Mesendoderm (in vitro differentiated cells): ENCODE data around the gene STARD6. TPM values are rescaled to one million over a fixed set of nuclear protein-coding genes. Genes with fewer than 3 reads are reported as not detected.
A peak's percentile ranks its signal among the peaks of the same experiment; 100 is the strongest.

Experiments
- DNase-seq: peaks from one replicate; pipeline ENCODE4 v3.0.0; 2013
- H2AK5ac ChIP-seq: 2 replicates; pipeline ENCODE4 v1.6.1; 2013; ENCODE audit warnings: low read length, inconsistent platforms
- H2BK120ac ChIP-seq: 2 replicates; pipeline ENCODE4 v1.6.1; 2013; ENCODE audit warnings: low read depth, mild to moderate bottlenecking, low read length, moderate library complexity, mixed read lengths
- H2BK15ac ChIP-seq: replicated peaks from 2 replicates; pipeline ENCODE4 v1.6.1; 2013; ENCODE audit warnings: low read depth, mild to moderate bottlenecking, moderate library complexity
- H2BK5ac ChIP-seq: 2 replicates; pipeline ENCODE4 v1.6.1; 2013; ENCODE audit warnings: low read length, inconsistent platforms
- H3K18ac ChIP-seq: 2 replicates; pipeline ENCODE4 v1.6.1; 2013; ENCODE audit warnings: mild to moderate bottlenecking, low read length, mixed read lengths
- H3K23ac ChIP-seq: one replicate; pipeline ENCODE4 v1.6.1; 2013; ENCODE audit warnings: low read length
- H3K27ac ChIP-seq: 2 replicates; pipeline ENCODE4 v1.5.1; 2013; ENCODE audit warnings: low read depth, mild to moderate bottlenecking, inconsistent platforms, low read length, moderate library complexity
- H3K27me3 ChIP-seq: 2 replicates; pipeline ENCODE4 v1.6.1; 2013; ENCODE audit warnings: low read length, control low read depth, mild to moderate bottlenecking, inconsistent platforms; ENCODE audit not compliant: insufficient read depth, poor library complexity
- H3K36me3 ChIP-seq: 2 replicates; pipeline ENCODE4 v1.6.1; 2013; ENCODE audit warnings: low read length, inconsistent platforms; ENCODE audit not compliant: control insufficient read depth, insufficient read depth
- H3K4ac ChIP-seq: one replicate; pipeline ENCODE4 v1.6.1; 2013; ENCODE audit warnings: low read depth, mild to moderate bottlenecking, low read length, moderate library complexity
- H3K4me1 ChIP-seq: 2 replicates; pipeline ENCODE4 v1.6.1; 2013; ENCODE audit warnings: low read depth, low read length, inconsistent platforms; ENCODE audit not compliant: control insufficient read depth
- H3K4me2 ChIP-seq: 2 replicates; pipeline ENCODE4 v1.6.1; 2013; ENCODE audit warnings: low read length
- H3K4me3 ChIP-seq: 2 replicates; pipeline ENCODE4 v1.5.1; 2013; ENCODE audit warnings: mild to moderate bottlenecking, low read length
- H3K56ac ChIP-seq: one replicate; pipeline ENCODE4 v1.6.1; 2013; ENCODE audit warnings: low read length
- H3K79me1 ChIP-seq: 2 replicates; pipeline ENCODE4 v1.6.1; 2013; ENCODE audit warnings: low read length, inconsistent platforms
- H3K79me2 ChIP-seq: 2 replicates; pipeline ENCODE4 v1.6.1; 2013; ENCODE audit warnings: mild to moderate bottlenecking, low read length; ENCODE audit not compliant: control insufficient read depth, insufficient read depth
- H3K9ac ChIP-seq: 2 replicates; pipeline ENCODE4 v1.6.1; 2013; ENCODE audit warnings: low read length, inconsistent platforms
- H4K5ac ChIP-seq: one replicate; pipeline ENCODE4 v1.6.1; 2013; ENCODE audit warnings: low read length
- H4K8ac ChIP-seq: one replicate; pipeline ENCODE4 v1.6.1; 2013; ENCODE audit warnings: low read depth, mild to moderate bottlenecking, control low read depth, low read length, moderate library complexity
- WGBS: extraction: QIAGEN DNeasy Blood & Tissue Kit; methylation state at CpG from one replicate; pipeline ENCODE4 v1.1.7; 2013; ENCODE audit warnings: low lambda C conversion rate, missing lambda C conversion rate; ENCODE audit not compliant: insufficient coverage; ENCODE audit errors: extremely low coverage; 5-methylcytosine and 5-hydroxymethylcytosine counted together
- polyA plus RNA-seq, 2 experiments: library from polyadenylated mRNA; stranded (reverse); fragments of 200-250 nt; gene quantifications; one replicate each; pipeline ENCODE4 v1.2.3, GENCODE V29; 2013

STARD6 gene, protein sequence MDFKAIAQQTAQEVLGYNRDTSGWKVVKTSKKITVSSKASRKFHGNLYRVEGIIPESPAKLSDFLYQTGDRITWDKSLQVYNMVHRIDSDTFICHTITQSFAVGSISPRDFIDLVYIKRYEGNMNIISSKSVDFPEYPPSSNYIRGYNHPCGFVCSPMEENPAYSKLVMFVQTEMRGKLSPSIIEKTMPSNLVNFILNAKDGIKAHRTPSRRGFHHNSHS
- 0.06 TPM for polyA plus RNA-seq (2013, experiment 1 of 2)
- polyA plus RNA-seq (2013, experiment 2 of 2), result 0.04 TPM

DNA sequence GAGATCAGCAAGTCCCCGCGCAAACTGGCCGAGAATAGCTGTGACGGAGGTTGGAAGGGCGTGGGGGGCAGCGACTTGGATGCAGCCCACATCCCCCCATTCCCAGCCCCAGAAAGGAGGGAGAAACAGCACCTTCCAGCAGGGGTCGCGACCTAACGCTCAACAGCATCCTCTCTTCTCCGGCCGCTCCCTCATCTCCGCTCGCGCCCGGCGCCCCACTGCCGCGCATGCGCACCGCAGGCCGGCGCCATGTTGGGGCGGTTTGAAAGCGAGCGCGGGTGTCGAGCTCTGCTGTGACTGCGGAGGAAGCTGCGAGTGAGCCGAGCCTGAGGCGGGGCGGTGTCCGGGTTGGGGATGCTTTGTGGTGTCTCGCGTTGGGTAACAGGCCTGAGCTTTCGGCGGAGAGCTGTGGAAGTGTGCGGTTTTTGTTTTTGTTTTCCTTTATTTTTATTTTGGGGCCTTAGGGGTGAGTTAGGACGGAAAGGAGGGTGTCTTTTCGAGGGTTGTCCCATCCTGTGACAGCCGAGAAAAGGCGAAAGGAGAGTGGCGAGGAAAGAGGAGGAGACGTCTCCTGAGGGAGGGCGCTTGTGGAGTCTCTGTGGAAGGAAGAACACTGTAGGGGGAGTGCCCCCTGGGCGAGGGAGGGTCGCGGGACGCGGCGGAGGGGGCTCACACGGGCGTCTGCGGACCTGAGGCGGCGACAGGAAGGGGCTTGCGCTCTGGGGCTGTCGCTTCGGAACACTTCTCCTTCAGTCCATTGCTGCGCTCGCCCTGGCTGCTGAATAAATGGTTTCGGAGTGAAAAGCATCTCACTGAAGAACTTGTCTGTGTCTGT is at the start of gene STARD6, which contains the start of gene C18orf54:
Gene STARD6, minus strand, starts transcription at position 199 of the 835 bp plus-strand sequence. CDS start 3,285 bp downstream, outside the sequence.
Gene C18orf54, plus strand, starts transcription at position 247 of the 835 bp plus-strand sequence. CDS start 2,667 bp downstream, outside the sequence.
- H2BK5ac ChIP-seq, result peak within 1 kb of the TSS; percentile 39
- peaks cover 2% of the 10 kb centered on the region for H3K79me1 ChIP-seq
- peak within 1 kb of the TSS; percentile 28 for H3K4ac ChIP-seq
- peak within 1 kb of the TSS; percentile 97 for H3K23ac ChIP-seq
- H2AK5ac ChIP-seq, result no peak within 1 kb of the TSS
- H3K9ac ChIP-seq, result peak within 1 kb of the TSS; percentile 94
- no peak within 1 kb of the TSS for H2BK120ac ChIP-seq
- H3K79me2 ChIP-seq, result peaks cover 6% of the 10 kb centered on the region
- H3K36me3 ChIP-seq, result no peaks in the 10 kb centered on the region
- no peak within 1 kb of the TSS for H2BK15ac ChIP-seq
- H3K27ac ChIP-seq, result peak within 1 kb of the TSS; percentile 64
- no peaks in the 10 kb centered on the region for H3K27me3 ChIP-seq
- no CpG with 5 or more reads among the region's 62 CpGs for WGBS
- peak within 1 kb of the TSS; percentile 94 for H4K8ac ChIP-seq
- H3K4me2 ChIP-seq, result peak within 1 kb of the TSS; percentile 98
- H3K56ac ChIP-seq, result peak within 1 kb of the TSS; percentile 95
- H3K4me3 ChIP-seq, result peak within 1 kb of the TSS; percentile 96
- H3K4me1 ChIP-seq, result no peaks in the 10 kb centered on the region
- peak within 1 kb of the TSS; percentile 53 for H3K18ac ChIP-seq
- H4K5ac ChIP-seq, result peak within 1 kb of the TSS; percentile 59
- DNase-seq, result peak; percentile 97

DNA sequence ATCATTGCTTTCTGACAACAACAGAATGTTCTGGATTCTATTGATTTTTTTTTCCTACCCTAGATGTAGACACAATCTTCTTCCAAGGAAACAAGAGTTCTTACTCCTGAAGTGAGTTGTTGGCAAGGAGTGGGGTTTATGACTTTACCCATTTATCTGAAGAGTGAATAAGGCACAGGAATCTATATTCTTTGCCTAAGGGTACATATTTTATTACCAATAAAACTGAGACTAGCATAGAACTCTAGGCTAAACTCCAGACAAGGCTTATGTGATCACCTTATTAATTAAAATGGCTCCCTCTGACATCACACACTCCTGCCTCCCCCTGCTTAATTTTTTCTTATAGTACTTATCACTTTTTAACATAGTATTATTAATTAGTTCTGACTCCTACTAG is 47.6 kb upstream of the STARD6 start:
- H3K27ac ChIP-seq, result no peak overlapping the region
- no peak overlapping the region for H3K56ac ChIP-seq
- H2BK5ac ChIP-seq, result no peak overlapping the region
- no peaks in the 10 kb centered on the region for H3K27me3 ChIP-seq
- H3K23ac ChIP-seq, result no peak overlapping the region
- H3K36me3 ChIP-seq, result no peaks in the 10 kb centered on the region
- H2BK120ac ChIP-seq, result no peak overlapping the region
- H3K4me1 ChIP-seq, result no peaks in the 10 kb centered on the region
- no peak for DNase-seq
- H3K4me2 ChIP-seq, result no peak overlapping the region
- H3K79me2 ChIP-seq, result no peaks in the 10 kb centered on the region
- no peak overlapping the region for H4K5ac ChIP-seq
- no peak overlapping the region for H4K8ac ChIP-seq
- H3K4me3 ChIP-seq, result no peak overlapping the region
- H2BK15ac ChIP-seq, result no peak overlapping the region
- no peak overlapping the region for H3K18ac ChIP-seq
- no peak overlapping the region for H2AK5ac ChIP-seq
- no peaks in the 10 kb centered on the region for H3K79me1 ChIP-seq
- no peak overlapping the region for H3K9ac ChIP-seq
- H3K4ac ChIP-seq, result no peak overlapping the region

DNA sequence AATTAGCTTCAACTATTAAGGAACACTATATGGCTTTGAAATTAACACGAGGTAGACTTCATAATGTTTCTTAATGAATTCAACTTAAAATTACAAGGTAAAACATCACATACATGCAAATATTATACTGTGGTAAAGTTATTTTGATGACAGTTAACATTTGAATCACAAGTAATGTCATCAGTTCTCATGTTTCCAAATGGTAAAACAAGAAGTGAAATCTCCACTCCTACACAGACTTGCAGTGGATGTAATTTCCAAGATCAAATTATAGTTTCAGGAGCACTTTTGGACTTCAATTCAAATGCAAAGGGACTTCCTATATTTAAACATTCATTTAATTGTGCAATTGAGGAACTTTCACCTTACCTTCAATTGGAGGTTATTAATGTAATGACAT is 39.1 kb upstream of the STARD6 start:
- Histone ChIP-seq H3K56ac (no peak overlapping the region), H3K36me3 (no peaks in the 10 kb centered on the region), H2BK5ac (no peak overlapping the region), H3K79me1 (no peaks in the 10 kb centered on the region), H2AK5ac (no peak overlapping the region), H4K8ac (no peak overlapping the region), H2BK15ac (no peak overlapping the region), H3K23ac (no peak overlapping the region), H3K4me3 (no peak overlapping the region), H3K4ac (no peak overlapping the region), H2BK120ac (no peak overlapping the region), H3K4me2 (no peak overlapping the region), H4K5ac (no peak overlapping the region), H3K18ac (no peak overlapping the region), H3K9ac (no peak overlapping the region), H3K27ac (no peak overlapping the region), H3K27me3 (no peaks in the 10 kb centered on the region), H3K4me1 (no peaks in the 10 kb centered on the region), H3K79me2 (no peaks in the 10 kb centered on the region)
- DNase-seq, result no peak
- WGBS, result no CpG with 5 or more reads among the region's 1 CpG

DNA sequence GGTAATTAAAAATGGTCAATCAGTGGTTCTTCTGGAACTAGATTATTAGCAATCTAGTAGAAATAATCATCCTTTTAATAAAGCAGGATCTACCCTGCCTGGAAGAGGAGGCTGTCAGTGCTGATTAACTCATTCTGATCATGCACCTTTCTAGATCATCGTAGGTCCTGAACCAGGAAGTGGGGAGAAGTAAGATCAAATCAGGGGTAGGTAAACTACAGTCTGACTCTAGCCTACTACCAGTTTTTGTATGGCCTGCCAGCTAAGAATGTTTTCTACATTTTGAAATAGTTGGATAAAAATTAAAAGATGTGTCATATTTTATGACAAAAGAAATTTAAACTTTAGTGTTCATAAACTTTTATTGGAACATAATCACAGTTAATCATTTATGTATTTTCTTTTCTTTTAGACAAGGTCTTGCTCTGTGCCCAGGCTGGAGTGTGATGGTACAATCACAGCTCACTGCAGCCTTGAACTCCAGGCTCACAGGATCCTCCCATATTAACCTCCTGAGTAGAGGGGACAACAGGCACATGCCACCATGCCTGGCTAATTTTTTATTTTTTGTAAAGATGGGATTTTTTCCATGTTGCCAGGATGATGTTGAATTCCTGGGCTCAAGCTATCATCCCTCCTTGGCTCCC is 36.1 kb upstream of the STARD6 start:
- H3K56ac ChIP-seq, result no peak overlapping the region
- H3K4ac ChIP-seq, result no peak overlapping the region
- WGBS, result no CpG with 5 or more reads among the region's 1 CpG
- no peak overlapping the region for H2BK15ac ChIP-seq
- no peaks in the 10 kb centered on the region for H3K79me1 ChIP-seq
- H3K36me3 ChIP-seq, result no peaks in the 10 kb centered on the region
- H2AK5ac ChIP-seq, result no peak overlapping the region
- H4K8ac ChIP-seq, result no peak overlapping the region
- DNase-seq, result no peak
- H3K9ac ChIP-seq, result no peak overlapping the region
- H2BK120ac ChIP-seq, result no peak overlapping the region
- H3K18ac ChIP-seq, result no peak overlapping the region
- H3K4me1 ChIP-seq, result peaks cover 4% of the 10 kb centered on the region
- no peak overlapping the region for H3K27ac ChIP-seq
- H3K27me3 ChIP-seq, result no peaks in the 10 kb centered on the region
- H3K4me3 ChIP-seq, result no peak overlapping the region
- no peak overlapping the region for H2BK5ac ChIP-seq
- no peaks in the 10 kb centered on the region for H3K79me2 ChIP-seq
- H4K5ac ChIP-seq, result no peak overlapping the region
- no peak overlapping the region for H3K4me2 ChIP-seq
- H3K23ac ChIP-seq, result no peak overlapping the region

DNA sequence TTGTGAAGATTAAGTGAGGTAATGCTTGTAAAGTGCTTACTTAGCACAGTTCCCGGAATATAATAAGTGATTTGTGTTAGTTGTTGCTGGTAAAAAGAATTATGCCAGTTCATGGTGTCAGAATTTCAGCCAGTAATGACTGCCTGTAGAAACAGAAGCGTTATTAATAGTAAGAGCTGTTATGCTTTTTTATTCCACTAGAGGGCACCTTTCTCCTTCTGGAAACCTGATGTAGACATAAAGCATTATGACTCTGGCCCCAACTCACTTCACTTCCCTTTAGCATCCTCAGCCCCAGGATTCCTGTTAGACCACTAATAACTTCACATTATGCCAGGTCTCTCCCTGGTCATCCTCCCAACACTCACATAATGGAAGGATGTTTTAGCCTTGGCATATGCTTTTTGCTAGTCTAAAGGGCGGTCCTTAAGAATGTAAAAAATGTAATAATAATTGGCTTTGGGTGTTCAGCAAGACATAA is 34.9 kb upstream of the STARD6 start:
- Histone ChIP-seq H2AK5ac (no peak overlapping the region), H2BK120ac (no peak overlapping the region), H3K9ac (no peak overlapping the region), H3K79me2 (no peaks in the 10 kb centered on the region), H3K4me1 (peaks cover 4% of the 10 kb centered on the region), H3K23ac (no peak overlapping the region), H3K27me3 (no peaks in the 10 kb centered on the region), H3K4me3 (no peak overlapping the region), H3K27ac (no peak overlapping the region), H3K4ac (no peak overlapping the region), H3K79me1 (no peaks in the 10 kb centered on the region), H4K5ac (no peak overlapping the region), H3K18ac (no peak overlapping the region), H3K4me2 (no peak overlapping the region), H3K36me3 (no peaks in the 10 kb centered on the region), H3K56ac (no peak overlapping the region), H4K8ac (no peak overlapping the region), H2BK15ac (no peak overlapping the region), H2BK5ac (no peak overlapping the region)
- peak; percentile 74 for DNase-seq
- WGBS, result no CpG with 5 or more reads among the region's 3 CpGs
